Ishikawa (cell line): ENCODE data around the gene SARDH.
A peak's percentile ranks its signal among the peaks of the same experiment; 100 is the strongest.

Experiments
- CEBPB ChIP-seq: IDR thresholded peaks from 2 replicates; pipeline ENCODE4 v1.6.1; 2012
- CREB1 ChIP-seq: IDR thresholded peaks from 2 replicates; pipeline ENCODE4 v1.6.1; 2012; ENCODE audit warnings: low read depth
- EGR1 ChIP-seq: IDR thresholded peaks from 2 replicates; pipeline ENCODE4 v1.6.1; 2012
- EP300 ChIP-seq: IDR thresholded peaks from 2 replicates; pipeline ENCODE4 v1.6.1; 2012; ENCODE audit warnings: borderline replicate concordance
- FOXM1 ChIP-seq: IDR thresholded peaks from 2 replicates; pipeline ENCODE4 v1.6.1; 2012; ENCODE audit warnings: low read depth, borderline replicate concordance
- MAX ChIP-seq: IDR thresholded peaks from 2 replicates; pipeline ENCODE4 v1.6.1; 2012
- RAD21 ChIP-seq: IDR thresholded peaks from 2 replicates; pipeline ENCODE4 v1.6.1; 2012; ENCODE audit warnings: low read depth
- REST ChIP-seq: IDR thresholded peaks from 2 replicates; pipeline ENCODE4 v1.6.1; 2012; ENCODE audit warnings: low read depth, mild to moderate bottlenecking
- YY1 ChIP-seq: IDR thresholded peaks from 2 replicates; pipeline ENCODE4 v1.6.1; 2012; ENCODE audit warnings: low read depth

GRCh38 chr9:133709015-133709611 is 29.0 kb downstream of the SARDH start:
- TF ChIP-seq CEBPB: no peak
- TF ChIP-seq MAX: no peak
- TF ChIP-seq REST: no peak
- no peak for TF ChIP-seq EP300
- TF ChIP-seq YY1: no peak
- TF ChIP-seq EGR1: peak; percentile 65
- no peak for TF ChIP-seq CREB1
- peak; percentile 32; the same call in 1 of the 2 replicates for TF ChIP-seq RAD21
- TF ChIP-seq FOXM1: no peak
